WTC11 (cell line): Measurements from ENCODE around the gene NADK2.

Source experiments
- ESRRA ChIP-seq: sonication (generic); formaldehyde crosslinking; IDR thresholded peaks from 2 replicates; pipeline ENCODE4 v1.8.1; 2022; ENCODE audit warnings: mild to moderate bottlenecking, missing genetic modification reagents, borderline replicate concordance
- ETV6 ChIP-seq: sonication (generic); formaldehyde crosslinking; IDR thresholded peaks from 2 replicates; pipeline ENCODE4 v1.8.1; 2022; ENCODE audit warnings: mild to moderate bottlenecking, missing genetic modification reagents
- JUN ChIP-seq: sonication (generic); formaldehyde crosslinking; IDR thresholded peaks from 2 replicates; pipeline ENCODE4 v1.8.0; 2023; ENCODE audit warnings: mild to moderate bottlenecking, missing genetic modification reagents
- NR3C1 ChIP-seq: sonication (generic); formaldehyde crosslinking; conservative IDR thresholded peaks from 2 replicates; pipeline ENCODE4 v1.8.1; 2023; ENCODE audit warnings: low read depth, mild to moderate bottlenecking, missing genetic modification reagents
- SMAD3 ChIP-seq: sonication (generic); formaldehyde crosslinking; IDR thresholded peaks from 2 replicates; pipeline ENCODE4 v1.8.0; 2022; ENCODE audit warnings: missing genetic modification reagents, mild to moderate bottlenecking, borderline replicate concordance
- SP1 ChIP-seq: sonication (generic); formaldehyde crosslinking; conservative IDR thresholded peaks from 2 replicates; pipeline ENCODE4 v1.8.1; 2022; ENCODE audit warnings: missing genetic modification reagents
- TEAD1 ChIP-seq: sonication (generic); formaldehyde crosslinking; IDR thresholded peaks from 2 replicates; pipeline ENCODE4 v1.8.0; 2022; ENCODE audit warnings: mild to moderate bottlenecking, missing genetic modification reagents
- TF ChIP-seq, protein P1 (sequence below): sonication (generic); formaldehyde crosslinking; IDR thresholded peaks from 2 replicates; pipeline ENCODE4 v1.8.0; 2023; ENCODE audit warnings: mild to moderate bottlenecking, missing genetic modification reagents
- TF ChIP-seq, protein P2 (sequence below): fragments of 200-600 bp; IDR thresholded peaks from 2 replicates; pipeline ENCODE4 v1.8.0; 2022; ENCODE audit warnings: antibody characterized with exemption
- TF ChIP-seq, protein P3 (sequence below): sonication (generic); formaldehyde crosslinking; IDR thresholded peaks from 2 replicates; pipeline ENCODE4 v1.8.1; 2022; ENCODE audit warnings: low read depth, missing genetic modification reagents, borderline replicate concordance
- TF ChIP-seq, protein P4 (sequence below): sonication (generic); formaldehyde crosslinking; IDR thresholded peaks from 2 replicates; pipeline ENCODE4 v1.8.0; 2022; ENCODE audit warnings: mild to moderate bottlenecking, missing genetic modification reagents
- TF ChIP-seq, protein P5 (sequence below): sonication (generic); formaldehyde crosslinking; IDR thresholded peaks from 2 replicates; pipeline ENCODE4 v1.8.1; 2022; ENCODE audit warnings: mild to moderate bottlenecking, moderate library complexity, missing genetic modification reagents
- TF ChIP-seq, protein P6 (sequence below): fragments of 250-450 bp; sonication (Bioruptor Pico); IDR thresholded peaks from 2 replicates; pipeline ENCODE4 v1.9.0; 2021; ENCODE audit warnings: mild to moderate bottlenecking
- TF ChIP-seq, protein P7 (sequence below): sonication (generic); formaldehyde crosslinking; IDR thresholded peaks from 2 replicates; pipeline ENCODE4 v1.8.1; 2023; ENCODE audit warnings: mild to moderate bottlenecking, missing genetic modification reagents, moderate library complexity

DNA sequence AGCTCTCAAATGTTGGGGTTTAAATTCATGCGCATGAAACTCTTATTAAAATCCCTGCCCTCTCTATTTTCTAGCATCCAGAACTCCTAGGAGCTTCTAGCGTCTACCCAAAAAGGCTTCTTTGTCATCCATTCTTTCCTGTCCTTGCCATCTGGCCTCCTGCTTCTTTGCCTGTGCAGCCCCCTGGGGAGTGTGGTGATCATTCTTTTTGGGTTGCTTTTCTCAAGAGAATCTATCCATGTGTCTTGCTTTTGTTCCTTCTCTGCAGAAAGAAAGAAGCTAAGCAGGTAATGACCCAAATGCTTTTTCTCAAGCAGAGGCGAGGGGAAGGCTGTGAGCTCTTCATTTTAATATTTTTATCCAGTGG lies 63.2 kb downstream of the NADK2 start:
- TF ChIP-seq ESRRA (no peak), JUN (CRISPR knock-in tag) (no peak), TEAD1 (no peak), NR3C1 (CRISPR knock-in tag) (no peak), SP1 (CRISPR knock-in tag) (no peak), SMAD3 (CRISPR knock-in tag) (no peak), ETV6 (CRISPR knock-in tag) (no peak)
- TF ChIP-seq, protein P1, sequence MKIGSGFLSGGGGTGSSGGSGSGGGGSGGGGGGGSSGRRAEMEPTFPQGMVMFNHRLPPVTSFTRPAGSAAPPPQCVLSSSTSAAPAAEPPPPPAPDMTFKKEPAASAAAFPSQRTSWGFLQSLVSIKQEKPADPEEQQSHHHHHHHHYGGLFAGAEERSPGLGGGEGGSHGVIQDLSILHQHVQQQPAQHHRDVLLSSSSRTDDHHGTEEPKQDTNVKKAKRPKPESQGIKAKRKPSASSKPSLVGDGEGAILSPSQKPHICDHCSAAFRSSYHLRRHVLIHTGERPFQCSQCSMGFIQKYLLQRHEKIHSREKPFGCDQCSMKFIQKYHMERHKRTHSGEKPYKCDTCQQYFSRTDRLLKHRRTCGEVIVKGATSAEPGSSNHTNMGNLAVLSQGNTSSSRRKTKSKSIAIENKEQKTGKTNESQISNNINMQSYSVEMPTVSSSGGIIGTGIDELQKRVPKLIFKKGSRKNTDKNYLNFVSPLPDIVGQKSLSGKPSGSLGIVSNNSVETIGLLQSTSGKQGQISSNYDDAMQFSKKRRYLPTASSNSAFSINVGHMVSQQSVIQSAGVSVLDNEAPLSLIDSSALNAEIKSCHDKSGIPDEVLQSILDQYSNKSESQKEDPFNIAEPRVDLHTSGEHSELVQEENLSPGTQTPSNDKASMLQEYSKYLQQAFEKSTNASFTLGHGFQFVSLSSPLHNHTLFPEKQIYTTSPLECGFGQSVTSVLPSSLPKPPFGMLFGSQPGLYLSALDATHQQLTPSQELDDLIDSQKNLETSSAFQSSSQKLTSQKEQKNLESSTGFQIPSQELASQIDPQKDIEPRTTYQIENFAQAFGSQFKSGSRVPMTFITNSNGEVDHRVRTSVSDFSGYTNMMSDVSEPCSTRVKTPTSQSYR = no peak
- TF ChIP-seq, protein P2, sequence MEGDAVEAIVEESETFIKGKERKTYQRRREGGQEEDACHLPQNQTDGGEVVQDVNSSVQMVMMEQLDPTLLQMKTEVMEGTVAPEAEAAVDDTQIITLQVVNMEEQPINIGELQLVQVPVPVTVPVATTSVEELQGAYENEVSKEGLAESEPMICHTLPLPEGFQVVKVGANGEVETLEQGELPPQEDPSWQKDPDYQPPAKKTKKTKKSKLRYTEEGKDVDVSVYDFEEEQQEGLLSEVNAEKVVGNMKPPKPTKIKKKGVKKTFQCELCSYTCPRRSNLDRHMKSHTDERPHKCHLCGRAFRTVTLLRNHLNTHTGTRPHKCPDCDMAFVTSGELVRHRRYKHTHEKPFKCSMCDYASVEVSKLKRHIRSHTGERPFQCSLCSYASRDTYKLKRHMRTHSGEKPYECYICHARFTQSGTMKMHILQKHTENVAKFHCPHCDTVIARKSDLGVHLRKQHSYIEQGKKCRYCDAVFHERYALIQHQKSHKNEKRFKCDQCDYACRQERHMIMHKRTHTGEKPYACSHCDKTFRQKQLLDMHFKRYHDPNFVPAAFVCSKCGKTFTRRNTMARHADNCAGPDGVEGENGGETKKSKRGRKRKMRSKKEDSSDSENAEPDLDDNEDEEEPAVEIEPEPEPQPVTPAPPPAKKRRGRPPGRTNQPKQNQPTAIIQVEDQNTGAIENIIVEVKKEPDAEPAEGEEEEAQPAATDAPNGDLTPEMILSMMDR = no peak
- TF ChIP-seq, protein P3, sequence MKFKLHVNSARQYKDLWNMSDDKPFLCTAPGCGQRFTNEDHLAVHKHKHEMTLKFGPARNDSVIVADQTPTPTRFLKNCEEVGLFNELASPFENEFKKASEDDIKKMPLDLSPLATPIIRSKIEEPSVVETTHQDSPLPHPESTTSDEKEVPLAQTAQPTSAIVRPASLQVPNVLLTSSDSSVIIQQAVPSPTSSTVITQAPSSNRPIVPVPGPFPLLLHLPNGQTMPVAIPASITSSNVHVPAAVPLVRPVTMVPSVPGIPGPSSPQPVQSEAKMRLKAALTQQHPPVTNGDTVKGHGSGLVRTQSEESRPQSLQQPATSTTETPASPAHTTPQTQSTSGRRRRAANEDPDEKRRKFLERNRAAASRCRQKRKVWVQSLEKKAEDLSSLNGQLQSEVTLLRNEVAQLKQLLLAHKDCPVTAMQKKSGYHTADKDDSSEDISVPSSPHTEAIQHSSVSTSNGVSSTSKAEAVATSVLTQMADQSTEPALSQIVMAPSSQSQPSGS = no peak
- TF ChIP-seq, protein P4, sequence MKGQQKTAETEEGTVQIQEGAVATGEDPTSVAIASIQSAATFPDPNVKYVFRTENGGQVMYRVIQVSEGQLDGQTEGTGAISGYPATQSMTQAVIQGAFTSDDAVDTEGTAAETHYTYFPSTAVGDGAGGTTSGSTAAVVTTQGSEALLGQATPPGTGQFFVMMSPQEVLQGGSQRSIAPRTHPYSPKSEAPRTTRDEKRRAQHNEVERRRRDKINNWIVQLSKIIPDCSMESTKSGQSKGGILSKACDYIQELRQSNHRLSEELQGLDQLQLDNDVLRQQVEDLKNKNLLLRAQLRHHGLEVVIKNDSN (CRISPR knock-in tag) = no peak
- TF ChIP-seq, protein P5, sequence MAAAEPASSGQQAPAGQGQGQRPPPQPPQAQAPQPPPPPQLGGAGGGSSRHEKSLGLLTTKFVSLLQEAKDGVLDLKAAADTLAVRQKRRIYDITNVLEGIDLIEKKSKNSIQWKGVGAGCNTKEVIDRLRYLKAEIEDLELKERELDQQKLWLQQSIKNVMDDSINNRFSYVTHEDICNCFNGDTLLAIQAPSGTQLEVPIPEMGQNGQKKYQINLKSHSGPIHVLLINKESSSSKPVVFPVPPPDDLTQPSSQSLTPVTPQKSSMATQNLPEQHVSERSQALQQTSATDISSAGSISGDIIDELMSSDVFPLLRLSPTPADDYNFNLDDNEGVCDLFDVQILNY = no peak
- TF ChIP-seq, protein P6, sequence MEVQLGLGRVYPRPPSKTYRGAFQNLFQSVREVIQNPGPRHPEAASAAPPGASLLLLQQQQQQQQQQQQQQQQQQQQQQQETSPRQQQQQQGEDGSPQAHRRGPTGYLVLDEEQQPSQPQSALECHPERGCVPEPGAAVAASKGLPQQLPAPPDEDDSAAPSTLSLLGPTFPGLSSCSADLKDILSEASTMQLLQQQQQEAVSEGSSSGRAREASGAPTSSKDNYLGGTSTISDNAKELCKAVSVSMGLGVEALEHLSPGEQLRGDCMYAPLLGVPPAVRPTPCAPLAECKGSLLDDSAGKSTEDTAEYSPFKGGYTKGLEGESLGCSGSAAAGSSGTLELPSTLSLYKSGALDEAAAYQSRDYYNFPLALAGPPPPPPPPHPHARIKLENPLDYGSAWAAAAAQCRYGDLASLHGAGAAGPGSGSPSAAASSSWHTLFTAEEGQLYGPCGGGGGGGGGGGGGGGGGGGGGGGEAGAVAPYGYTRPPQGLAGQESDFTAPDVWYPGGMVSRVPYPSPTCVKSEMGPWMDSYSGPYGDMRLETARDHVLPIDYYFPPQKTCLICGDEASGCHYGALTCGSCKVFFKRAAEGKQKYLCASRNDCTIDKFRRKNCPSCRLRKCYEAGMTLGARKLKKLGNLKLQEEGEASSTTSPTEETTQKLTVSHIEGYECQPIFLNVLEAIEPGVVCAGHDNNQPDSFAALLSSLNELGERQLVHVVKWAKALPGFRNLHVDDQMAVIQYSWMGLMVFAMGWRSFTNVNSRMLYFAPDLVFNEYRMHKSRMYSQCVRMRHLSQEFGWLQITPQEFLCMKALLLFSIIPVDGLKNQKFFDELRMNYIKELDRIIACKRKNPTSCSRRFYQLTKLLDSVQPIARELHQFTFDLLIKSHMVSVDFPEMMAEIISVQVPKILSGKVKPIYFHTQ (CRISPR knock-in tag) = no peak
- TF ChIP-seq, protein P7, sequence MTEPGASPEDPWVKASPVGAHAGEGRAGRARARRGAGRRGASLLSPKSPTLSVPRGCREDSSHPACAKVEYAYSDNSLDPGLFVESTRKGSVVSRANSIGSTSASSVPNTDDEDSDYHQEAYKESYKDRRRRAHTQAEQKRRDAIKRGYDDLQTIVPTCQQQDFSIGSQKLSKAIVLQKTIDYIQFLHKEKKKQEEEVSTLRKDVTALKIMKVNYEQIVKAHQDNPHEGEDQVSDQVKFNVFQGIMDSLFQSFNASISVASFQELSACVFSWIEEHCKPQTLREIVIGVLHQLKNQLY (CRISPR knock-in tag) = no peak
